WTC11 (cell line): Measurements from ENCODE around the gene AUH.

Source experiments
- ATF1 ChIP-seq: sonication (generic); formaldehyde crosslinking; IDR thresholded peaks from 2 replicates; pipeline ENCODE4 v1.8.1; 2023; ENCODE audit warnings: mild to moderate bottlenecking, moderate library complexity, missing genetic modification reagents
- ATF3 ChIP-seq: sonication (generic); formaldehyde crosslinking; conservative IDR thresholded peaks from 2 replicates; pipeline ENCODE4 v1.8.1; 2022; ENCODE audit warnings: mild to moderate bottlenecking, missing genetic modification reagents
- CTCF ChIP-seq: fragments of 200-600 bp; IDR thresholded peaks from 2 replicates; pipeline ENCODE4 v1.8.0; 2022; ENCODE audit warnings: antibody characterized with exemption
- E2F4 ChIP-seq: sonication (generic); formaldehyde crosslinking; IDR thresholded peaks from 2 replicates; pipeline ENCODE4 v1.8.1; 2022; ENCODE audit warnings: low read depth, mild to moderate bottlenecking, moderate library complexity, missing genetic modification reagents, borderline replicate concordance
- MAX ChIP-seq: sonication (generic); formaldehyde crosslinking; IDR thresholded peaks from 2 replicates; pipeline ENCODE4 v1.8.0; 2022; ENCODE audit warnings: mild to moderate bottlenecking, missing genetic modification reagents
- MYBL2 ChIP-seq: sonication (generic); formaldehyde crosslinking; IDR thresholded peaks from 2 replicates; pipeline ENCODE4 v1.8.1; 2023; ENCODE audit warnings: mild to moderate bottlenecking, moderate library complexity, missing genetic modification reagents
- NR3C1 ChIP-seq: sonication (generic); formaldehyde crosslinking; conservative IDR thresholded peaks from 2 replicates; pipeline ENCODE4 v1.8.1; 2023; ENCODE audit warnings: low read depth, mild to moderate bottlenecking, missing genetic modification reagents
- TP53 ChIP-seq: sonication (generic); formaldehyde crosslinking; IDR thresholded peaks from 2 replicates; pipeline ENCODE4 v1.8.1; 2023; ENCODE audit warnings: mild to moderate bottlenecking, missing genetic modification reagents
- USF1 ChIP-seq: sonication (generic); formaldehyde crosslinking; IDR thresholded peaks from 2 replicates; pipeline ENCODE4 v1.8.0; 2022; ENCODE audit warnings: mild to moderate bottlenecking, missing genetic modification reagents
- ZNF121 ChIP-seq: sonication (generic); formaldehyde crosslinking; IDR thresholded peaks from 2 replicates; pipeline ENCODE4 v1.8.0; 2023; ENCODE audit warnings: missing genetic modification reagents
- ZNF396 ChIP-seq: fragments of 250-450 bp; sonication (Bioruptor Pico); IDR thresholded peaks from 2 replicates; pipeline ENCODE4 v1.8.0; 2021; ENCODE audit warnings: mild to moderate bottlenecking, moderate library complexity, borderline replicate concordance
- ZNF416 ChIP-seq: fragments of 250-450 bp; sonication (Bioruptor Pico); IDR thresholded peaks from 2 replicates; pipeline ENCODE4 v1.9.0; 2021; ENCODE audit warnings: mild to moderate bottlenecking, inconsistent platforms
- TF ChIP-seq, protein P1 (sequence below): sonication (generic); formaldehyde crosslinking; IDR thresholded peaks from 2 replicates; pipeline ENCODE4 v1.8.1; 2023; ENCODE audit warnings: mild to moderate bottlenecking, moderate library complexity, missing genetic modification reagents
- TF ChIP-seq, protein P2 (sequence below): sonication (generic); formaldehyde crosslinking; conservative IDR thresholded peaks from 2 replicates; pipeline ENCODE4 v1.8.1; 2023; ENCODE audit warnings: mild to moderate bottlenecking, low read depth, missing genetic modification reagents, moderate library complexity

DNA sequence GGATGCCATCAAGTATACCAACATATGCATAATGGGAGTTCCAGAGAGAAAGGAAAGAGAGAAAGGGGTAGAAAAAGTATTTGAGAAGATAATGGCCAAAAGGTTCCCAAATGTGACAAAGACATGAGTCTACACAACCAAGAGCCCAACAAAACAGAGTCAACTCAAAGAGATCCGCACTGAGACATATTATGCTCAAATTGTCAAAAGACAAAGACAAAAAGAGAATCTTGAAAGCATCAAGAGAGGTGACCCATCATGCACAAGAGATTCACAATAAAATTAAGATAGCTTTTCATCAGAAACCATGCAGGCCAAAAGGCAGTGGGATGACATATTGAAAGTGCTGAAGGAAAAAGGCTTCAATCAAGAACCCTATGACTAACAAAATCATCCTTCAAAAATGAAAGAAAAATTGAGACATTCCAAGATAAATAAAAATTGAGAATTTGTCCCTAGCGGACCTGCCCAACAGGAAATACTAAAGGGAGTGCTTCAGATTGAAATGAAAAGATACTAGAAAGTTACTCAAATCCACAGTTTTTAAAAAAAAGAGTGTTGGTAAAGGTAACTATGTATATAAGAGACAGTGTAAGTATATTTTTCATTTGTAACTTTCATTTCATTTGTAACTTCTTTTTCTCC, 160.9 kb downstream of the AUH start:
- TF ChIP-seq CTCF: no peak
- no peak for TF ChIP-seq ATF3 (CRISPR knock-in tag)
- no peak for TF ChIP-seq ATF1
- TF ChIP-seq, protein P1, sequence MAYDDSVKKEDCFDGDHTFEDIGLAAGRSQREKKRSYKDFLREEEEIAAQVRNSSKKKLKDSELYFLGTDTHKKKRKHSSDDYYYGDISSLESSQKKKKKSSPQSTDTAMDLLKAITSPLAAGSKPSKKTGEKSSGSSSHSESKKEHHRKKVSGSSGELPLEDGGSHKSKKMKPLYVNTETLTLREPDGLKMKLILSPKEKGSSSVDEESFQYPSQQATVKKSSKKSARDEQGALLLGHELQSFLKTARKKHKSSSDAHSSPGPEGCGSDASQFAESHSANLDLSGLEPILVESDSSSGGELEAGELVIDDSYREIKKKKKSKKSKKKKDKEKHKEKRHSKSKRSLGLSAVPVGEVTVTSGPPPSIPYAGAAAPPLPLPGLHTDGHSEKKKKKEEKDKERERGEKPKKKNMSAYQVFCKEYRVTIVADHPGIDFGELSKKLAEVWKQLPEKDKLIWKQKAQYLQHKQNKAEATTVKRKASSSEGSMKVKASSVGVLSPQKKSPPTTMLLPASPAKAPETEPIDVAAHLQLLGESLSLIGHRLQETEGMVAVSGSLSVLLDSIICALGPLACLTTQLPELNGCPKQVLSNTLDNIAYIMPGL: no peak
- no peak for TF ChIP-seq TP53 (CRISPR knock-in tag)
- TF ChIP-seq ZNF396 (CRISPR knock-in tag): no peak
- TF ChIP-seq MYBL2 (CRISPR knock-in tag): no peak
- TF ChIP-seq NR3C1 (CRISPR knock-in tag): no peak
- TF ChIP-seq MAX (CRISPR knock-in tag): no peak
- TF ChIP-seq USF1 (CRISPR knock-in tag): no peak
- no peak for TF ChIP-seq ZNF121 (CRISPR knock-in tag)
- no peak for TF ChIP-seq ZNF416 (CRISPR knock-in tag)
- no peak for TF ChIP-seq E2F4 (CRISPR knock-in tag)
- TF ChIP-seq, protein P2, sequence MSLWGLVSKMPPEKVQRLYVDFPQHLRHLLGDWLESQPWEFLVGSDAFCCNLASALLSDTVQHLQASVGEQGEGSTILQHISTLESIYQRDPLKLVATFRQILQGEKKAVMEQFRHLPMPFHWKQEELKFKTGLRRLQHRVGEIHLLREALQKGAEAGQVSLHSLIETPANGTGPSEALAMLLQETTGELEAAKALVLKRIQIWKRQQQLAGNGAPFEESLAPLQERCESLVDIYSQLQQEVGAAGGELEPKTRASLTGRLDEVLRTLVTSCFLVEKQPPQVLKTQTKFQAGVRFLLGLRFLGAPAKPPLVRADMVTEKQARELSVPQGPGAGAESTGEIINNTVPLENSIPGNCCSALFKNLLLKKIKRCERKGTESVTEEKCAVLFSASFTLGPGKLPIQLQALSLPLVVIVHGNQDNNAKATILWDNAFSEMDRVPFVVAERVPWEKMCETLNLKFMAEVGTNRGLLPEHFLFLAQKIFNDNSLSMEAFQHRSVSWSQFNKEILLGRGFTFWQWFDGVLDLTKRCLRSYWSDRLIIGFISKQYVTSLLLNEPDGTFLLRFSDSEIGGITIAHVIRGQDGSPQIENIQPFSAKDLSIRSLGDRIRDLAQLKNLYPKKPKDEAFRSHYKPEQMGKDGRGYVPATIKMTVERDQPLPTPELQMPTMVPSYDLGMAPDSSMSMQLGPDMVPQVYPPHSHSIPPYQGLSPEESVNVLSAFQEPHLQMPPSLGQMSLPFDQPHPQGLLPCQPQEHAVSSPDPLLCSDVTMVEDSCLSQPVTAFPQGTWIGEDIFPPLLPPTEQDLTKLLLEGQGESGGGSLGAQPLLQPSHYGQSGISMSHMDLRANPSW (CRISPR knock-in tag): no peak
